ENCODE results near the gene DYNLT1. TPM values are rescaled to one million over a fixed set of nuclear protein-coding genes. Genes with fewer than 3 reads are reported as not detected.
A peak's percentile ranks its signal among the peaks of the same experiment; 100 is the strongest.

Gene DYNLT1
- total and polyA plus RNA-seq, 7 donors = 68.7 to 457 (median 118) TPM

GRCh38 chr6:158611541-158612370, 32.8 kb downstream of the DYNLT1 start:
- H3K36me3 ChIP-seq = peaks cover 4 to 63% (median 19%) of the 10 kb centered on the region in 4 donors
- intact Hi-C loops (cut with DNase I) = no loop called here
- H3K4me1 ChIP-seq = no peaks in the 10 kb centered on the region
- no peaks in the 10 kb centered on the region for H3K27me3 ChIP-seq
- no peak for TF ChIP-seq POLR2AphosphoS5 (IDR thresholded peaks at IDR 0.05)
- TF ChIP-seq EP300 (IDR thresholded peaks at IDR 0.05) = no peak
- TF ChIP-seq POLR2A (IDR thresholded peaks at IDR 0.05) = no peak
- no peak for TF ChIP-seq CTCF (IDR thresholded peaks at IDR 0.05)
- H3K9me3 ChIP-seq = no peaks in the 10 kb centered on the region
- no peak overlapping the region for H3K27ac ChIP-seq
- 54 to 76% methylated on average over 14 of the region's 14 CpGs for WGBS, 2 donors
- DNase-seq = no peak
- H3K4me3 ChIP-seq = no peak overlapping the region

GRCh38 chr6:158611039-158611438, 33.5 kb downstream of the DYNLT1 start:
- no peaks in the 10 kb centered on the region for H3K27me3 ChIP-seq
- H3K4me3 ChIP-seq = no peak overlapping the region
- H3K4me1 ChIP-seq = no peaks in the 10 kb centered on the region
- intact Hi-C loops (cut with DNase I) = no loop called here
- H3K27ac ChIP-seq = no peak overlapping the region
- TF ChIP-seq CTCF (IDR thresholded peaks at IDR 0.05) = no peak
- no peak for TF ChIP-seq EP300 (IDR thresholded peaks at IDR 0.05)
- peaks cover 4 to 70% (median 19%) of the 10 kb centered on the region in 4 donors for H3K36me3 ChIP-seq
- no peak for DNase-seq
- no peaks in the 10 kb centered on the region for H3K9me3 ChIP-seq
- 74 to 84% methylated on average over 3 of the region's 3 CpGs for WGBS, 2 donors

- DNase-seq = peak; percentile 40
- Histone ChIP-seq H3K27ac (no peak overlapping the region), H3K4me1 (no peaks in the 10 kb centered on the region), H3K27me3 (no peaks in the 10 kb centered on the region), H3K4me3 (no peak overlapping the region), H3K9me3 (no peaks in the 10 kb centered on the region), H3K36me3 (peaks cover 4 to 76% (median 19%) of the 10 kb centered on the region in 4 donors)
- 82 to 87% methylated on average over 9 of the region's 9 CpGs for WGBS, 2 donors
- intact Hi-C loops (cut with DNase I) = no loop called here
- TF ChIP-seq EP300 (IDR thresholded peaks at IDR 0.05) = no peak
- no peak for TF ChIP-seq CTCF (IDR thresholded peaks at IDR 0.05)
- no peak for TF ChIP-seq POLR2AphosphoS5 (IDR thresholded peaks at IDR 0.05)
- TF ChIP-seq POLR2A (IDR thresholded peaks at IDR 0.05) = no peak
These were observed 34.1 kb downstream of the DYNLT1 start for GRCh38 chr6:158610319-158610968.

GRCh38 chr6:158609455-158610155, 34.9 kb downstream of the DYNLT1 start:
- Histone ChIP-seq H3K27me3 (no peaks in the 10 kb centered on the region), H3K4me1 (no peaks in the 10 kb centered on the region), H3K9me3 (no peaks in the 10 kb centered on the region), H3K27ac (no peak overlapping the region), H3K36me3 (peaks cover 4 to 77% (median 19%) of the 10 kb centered on the region in 4 donors), H3K4me3 (no peak overlapping the region)
- no peak for TF ChIP-seq POLR2A (IDR thresholded peaks at IDR 0.05)
- no peak for TF ChIP-seq EP300 (IDR thresholded peaks at IDR 0.05)
- TF ChIP-seq POLR2AphosphoS5 (IDR thresholded peaks at IDR 0.05) = no peak
- TF ChIP-seq CTCF (IDR thresholded peaks at IDR 0.05) = no peak
- intact Hi-C loops (cut with DNase I) = no loop called here
- WGBS, 2 donors = 95 to 96% methylated on average over 13 of the region's 13 CpGs
- DNase-seq = no peak
